Bronchial epithelial cell (primary cell): ENCODE results near the gene STK40. TPM values are rescaled to one million over a fixed set of nuclear protein-coding genes. Genes with fewer than 3 reads are reported as not detected.

Experiments
- DNase-seq: peaks from one replicate; pipeline ENCODE4 v3.0.0-alpha.2; 2010; ENCODE audit warnings: low read depth
- FAIRE-seq: peaks from 2 replicates; lab custom pipeline; 2011; peaks lifted over from hg19 to GRCh38; lab: Jason Lieb, UNC
- H3K27me3 ChIP-seq: 2 replicates; pipeline ENCODE4 v1.5.1; 2011; ENCODE audit warnings: low read length; ENCODE audit not compliant: control insufficient read depth, insufficient read depth
- H3K36me3 ChIP-seq: 2 replicates; pipeline ENCODE4 v1.5.1; 2011; ENCODE audit warnings: low read length; ENCODE audit not compliant: control insufficient read depth, insufficient read depth
- H3K4me3 ChIP-seq: 2 replicates; pipeline ENCODE4 v1.5.1; 2011; ENCODE audit warnings: mild to moderate bottlenecking, low read depth, low read length, control low read depth
- CTCF ChIP-seq: IDR thresholded peaks from 2 replicates; pipeline ENCODE4 v1.5.1; 2011; ENCODE audit warnings: mild to moderate bottlenecking, moderate library complexity, low read length, control low read depth, inconsistent platforms; ENCODE audit not compliant: insufficient read depth, severe bottlenecking
- total RNA-seq: library from RNA; depleted of rRNA; stranded (reverse); fragments of >200 nt; gene quantifications from 2 replicates; pipeline ENCODE4 v1.2.1, GENCODE V29; 2014

The STK40 gene
- total RNA-seq, 1 donor from 2014 or later, result 9.0 TPM

- Histone ChIP-seq H3K36me3 (peaks cover 15% of the 10 kb centered on the region), H3K4me3 (no peak overlapping the region), H3K27me3 (no peaks in the 10 kb centered on the region)
- FAIRE-seq, result peak; percentile 50
- no peak for TF ChIP-seq CTCF
- no peak for DNase-seq
Measured at GRCh38 chr1:36337830-36338229, 47.9 kb downstream of the STK40 start.

GRCh38 chr1:36330940-36331339 is 54.8 kb downstream of the STK40 start:
- Histone ChIP-seq H3K36me3 (no peaks in the 10 kb centered on the region), H3K27me3 (no peaks in the 10 kb centered on the region), H3K4me3 (no peak overlapping the region)
- no peak for FAIRE-seq
- DNase-seq, result no peak
- TF ChIP-seq CTCF, result no peak

- Histone ChIP-seq H3K36me3 (no peaks in the 10 kb centered on the region), H3K4me3 (no peak overlapping the region), H3K27me3 (no peaks in the 10 kb centered on the region)
- DNase-seq, result no peak
- no peak for TF ChIP-seq CTCF
- no peak for FAIRE-seq
Measured at GRCh38 chr1:36329817-36330216, 55.9 kb downstream of the STK40 start.

DNA sequence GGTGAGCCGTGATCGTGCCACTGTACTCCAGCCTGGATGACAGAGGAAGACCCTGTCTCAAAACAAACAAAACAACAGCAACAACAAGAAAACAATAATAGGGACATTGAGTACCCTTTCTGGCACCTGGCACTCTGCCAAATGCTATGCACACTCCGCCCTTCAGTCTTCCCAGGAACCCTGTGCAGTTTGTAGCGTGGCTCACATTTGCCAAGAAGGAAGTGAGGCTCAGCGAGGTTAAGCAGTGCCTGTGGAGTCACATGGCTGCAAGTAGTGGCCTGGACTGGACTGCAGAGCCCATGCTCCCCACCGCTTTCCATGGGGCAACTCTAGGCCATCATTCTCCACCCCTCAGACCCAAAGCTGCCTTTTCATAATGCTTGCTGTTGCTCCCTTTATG is 57.0 kb downstream of the STK40 start:
- FAIRE-seq, result no peak
- Histone ChIP-seq H3K27me3 (no peaks in the 10 kb centered on the region), H3K36me3 (no peaks in the 10 kb centered on the region), H3K4me3 (no peak overlapping the region)
- TF ChIP-seq CTCF, result no peak
- peak; percentile 21 for DNase-seq

GRCh38 chr1:36328088-36328480 is 57.6 kb downstream of the STK40 start:
- no peak for FAIRE-seq
- no peak overlapping the region for H3K4me3 ChIP-seq
- no peaks in the 10 kb centered on the region for H3K27me3 ChIP-seq
- no peak for DNase-seq
- no peak for TF ChIP-seq CTCF
- no peaks in the 10 kb centered on the region for H3K36me3 ChIP-seq

DNA sequence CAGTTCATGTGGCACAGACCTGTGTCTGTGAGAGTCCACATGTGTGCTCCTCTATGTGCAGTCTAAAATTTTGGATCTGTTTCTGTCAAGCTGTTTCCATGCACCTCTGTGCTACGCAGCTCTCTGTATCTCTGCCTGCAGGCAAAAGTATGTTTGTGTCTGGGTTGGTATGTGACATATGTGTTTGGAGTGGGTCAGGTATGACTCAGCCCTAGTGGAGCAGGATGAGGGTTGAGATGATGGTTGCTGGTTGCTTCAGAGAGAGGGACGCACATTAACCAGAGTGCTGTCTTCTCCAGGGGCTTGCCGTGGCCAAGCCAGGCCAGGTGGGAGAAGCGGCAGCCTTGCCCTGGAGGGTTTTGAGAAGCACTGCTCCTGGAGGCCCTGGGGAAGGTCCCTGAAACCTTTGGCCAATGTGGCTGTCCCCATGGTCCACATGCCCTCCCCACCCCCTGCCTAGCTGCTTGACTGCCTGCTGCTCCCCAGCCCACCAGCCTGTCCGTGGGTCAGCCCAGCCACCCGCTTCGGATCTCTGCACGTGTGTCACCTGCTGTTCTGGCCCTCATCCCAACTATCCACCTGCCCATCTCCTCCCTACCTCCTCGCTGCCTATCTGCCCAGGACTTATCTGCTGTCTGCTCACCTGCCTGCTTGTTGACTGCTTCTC is 58.2 kb downstream of the STK40 start:
- peak; percentile 82 for DNase-seq
- peak; percentile 93 for FAIRE-seq
- no peaks in the 10 kb centered on the region for H3K27me3 ChIP-seq

More for the DNA sequence above, 58.2 kb downstream of the STK40 start:
- TF ChIP-seq CTCF, result no peak
- Histone ChIP-seq H3K4me3 (no peak overlapping the region), H3K36me3 (no peaks in the 10 kb centered on the region)
